K562 (cell line): ENCODE results near the gene INA. TPM values are rescaled to one million over a fixed set of nuclear protein-coding genes. Genes with fewer than 3 reads are reported as not detected.

Source experiments
- ATAC-seq: fragments of 200-7000 bp; cut with Tn5 transposase; 3 replicates; pipeline ENCODE4 v1.9.1; 2020; ENCODE audit warnings: moderate library complexity
- BruUV-seq: library from RNA; stranded (reverse); fragments of 400-500 nt; replicated peaks from 2 replicates; lab custom pipeline; 2021; lab: Mats Ljungman, UMichigan
- CTCF ChIA-PET: fragments of 300-600 bp; formaldehyde crosslinking; extraction: SDS; loops from one replicate; lab custom pipeline; 2021; ENCODE audit warnings: low intra/inter-chr PET ratio; lab: Yijun Ruan, JAX
- POLR2A ChIA-PET: fragments of 300-600, 350-650 bp; sonication (Branson Sonifier 250); formaldehyde crosslinking; extraction: SDS; loops from one replicate; lab custom pipeline; 2021; ENCODE audit warnings: antibody characterized with exemption, inconsistent platforms; lab: Yijun Ruan, JAX
- DNase-seq, 4 experiments: peaks; one replicate each; pipeline versions ENCODE4 v3.0.0 to v3.0.0-alpha.2; 2011 to 2018; ENCODE audit warnings: low spot score in 3 of 4, mixed read lengths in 3 of 4; ENCODE audit errors: extremely low read depth in 1 of 4
- FAIRE-seq: peaks from 2 replicates; lab custom pipeline; 2011; peaks lifted over from hg19 to GRCh38; lab: Jason Lieb, UNC
- H2AFZ ChIP-seq: 2 replicates; pipeline ENCODE4 v1.6.0; 2011; ENCODE audit warnings: low read depth, low read length, control low read depth, inconsistent platforms
- H3K27ac ChIP-seq: fragments of 200-600 bp; 3 replicates; pipeline ENCODE4 v1.8.0; 2011; ENCODE audit warnings: low read depth, mild to moderate bottlenecking, control low read depth, inconsistent platforms, low read length, moderate library complexity, mixed read lengths; ENCODE audit errors: extremely low read depth
- H3K27me3 ChIP-seq, 2 experiments: fragments of 300-600 bp in 1 of 2; 2 replicates in 1 of 2; 3 replicates in 1 of 2; pipeline versions ENCODE4 v1.6.0 to v1.8.0; 2011; ENCODE audit warnings: inconsistent platforms in 2 of 2, low read length in 2 of 2, mild to moderate bottlenecking in 1 of 2, mixed read lengths in 1 of 2, moderate library complexity in 1 of 2; ENCODE audit not compliant: control insufficient read depth in 2 of 2, insufficient read depth in 2 of 2
- H3K36me3 ChIP-seq: fragments of 300-600 bp; 3 replicates; pipeline ENCODE4 v1.8.0; 2011; ENCODE audit warnings: mild to moderate bottlenecking, low read length, inconsistent platforms; ENCODE audit not compliant: control insufficient read depth, insufficient read depth
- H3K4me1 ChIP-seq, 2 experiments: fragments of 200-600 bp in 1 of 2; replicated peaks in 1 of 2; 2 replicates in 1 of 2; 3 replicates in 1 of 2; pipeline versions ENCODE4 v1.5.1 to v1.8.0; 2011; ENCODE audit warnings: inconsistent platforms in 2 of 2, low read length in 2 of 2, mild to moderate bottlenecking in 1 of 2, mixed read lengths in 1 of 2, moderate library complexity in 1 of 2; ENCODE audit not compliant: control insufficient read depth in 2 of 2, insufficient read depth in 2 of 2
- H3K4me2 ChIP-seq: 2 replicates; pipeline ENCODE4 v1.6.1; 2011; ENCODE audit warnings: low read length, control low read depth, inconsistent platforms, mixed read lengths; ENCODE audit not compliant: insufficient read depth
- H3K4me3 ChIP-seq: fragments of 200-600 bp; sonication (generic), shearing (Covaris generic); 2 replicates; pipeline ENCODE4 v1.5.1; 2016; ENCODE audit warnings: control low read depth, inconsistent platforms
- H3K79me2 ChIP-seq: fragments of 200-600 bp; 3 replicates; pipeline ENCODE4 v1.8.0; 2011; ENCODE audit warnings: low read length, inconsistent platforms; ENCODE audit not compliant: control insufficient read depth, insufficient read depth
- H3K9ac ChIP-seq, 2 experiments: 2 replicates each; pipeline versions ENCODE4 v1.6.0 to v1.6.1; 2011; ENCODE audit warnings: low read depth in 2 of 2, low read length in 2 of 2, control low read depth in 1 of 2, inconsistent platforms in 1 of 2, mild to moderate bottlenecking in 1 of 2, mixed read lengths in 1 of 2; ENCODE audit not compliant: insufficient read depth in 1 of 2
- H3K9me1 ChIP-seq: one replicate; pipeline ENCODE4 v1.6.0; 2011; ENCODE audit warnings: inconsistent platforms, mild to moderate bottlenecking, low read length, moderate library complexity; ENCODE audit not compliant: control insufficient read depth, insufficient read depth
- H3K9me3 ChIP-seq: replicated peaks from 2 replicates; pipeline ENCODE4 v1.5.1; 2011; ENCODE audit warnings: low read depth, low read length, inconsistent platforms; ENCODE audit not compliant: control insufficient read depth, insufficient read depth
- H4K20me1 ChIP-seq: replicated peaks from 2 replicates; pipeline ENCODE4 v1.6.1; 2011; ENCODE audit warnings: low read length, inconsistent platforms, mixed read lengths; ENCODE audit not compliant: control insufficient read depth, insufficient read depth
- MCM3 ChIP-seq: fragments of 450-650 bp; IDR thresholded peaks from 2 replicates; pipeline ENCODE4 v1.6.1; 2016
- ZNF347 ChIP-seq: fragments of 450-650 bp; formaldehyde crosslinking; IDR thresholded peaks from 2 replicates; pipeline ENCODE4 v1.4.0; 2020; ENCODE audit warnings: low read depth, mild to moderate bottlenecking, moderate library complexity
- WGBS: fragments of 100-300 bp; shearing (Covaris generic); methylation state at CpG from one replicate; pipeline ENCODE4 v1.1.6; 2016; ENCODE audit warnings: low coverage, mixed read lengths; ENCODE audit not compliant: insufficient coverage; ENCODE audit errors: missing lambda C conversion rate; 5-methylcytosine and 5-hydroxymethylcytosine counted together
- in situ Hi-C: fragments of 300-500 bp; cut with MboI; formaldehyde crosslinking; loops from 4 replicates; pipeline ENCODE4 v1.15.0; 2018; ENCODE audit warnings: inconsistent platforms, mixed read lengths
- intact Hi-C: fragments of 100-400 bp; cut with micrococcal nuclease; formaldehyde crosslinking; loops from 2 replicates; pipeline ENCODE4 v1.14.2; 2022
- polyA plus RNA-seq, 8 experiments: library from polyadenylated mRNA; depleted of rRNA in 4 of 8; stranded (reverse) in 5 of 8; unstranded in 3 of 8; fragments of >200 nt; fragmentation: Nextera tagmentation in 2 of 8; fragmentation: Illumina TruSeq in 1 of 8; extraction: Ambion mirVana in 2 of 8; extraction: Trizol in 1 of 8; gene quantifications; 2 replicates each; pipeline versions ENCODE4 v1.2.1 to v1.2.3, GENCODE V29; 2011 to 2014; ENCODE audit warnings: inconsistent platforms in 1 of 8, missing spikeins in 1 of 8
- total RNA-seq, 7 experiments: library from RNA; depleted of rRNA in 6 of 7; stranded (reverse); fragments of >200 nt in 6 of 7; fragmentation: Illumina TruSeq in 2 of 7; extraction: Trizol in 2 of 7; gene quantifications; 2 replicates each; pipeline versions ENCODE4 v1.2.1 to v1.2.3, GENCODE V29; 2011 to 2021; ENCODE audit warnings: low replicate concordance in 1 of 7

INA gene
- total and polyA plus RNA-seq, 9 of the 15 experiments (the other 6 are each of a cell fraction or from before 2014, with no cell fraction given): not detected

GRCh38 chr10:103310197-103310596 lies 33.3 kb downstream of the INA start:
- FAIRE-seq (no peak), DNase-seq (no peak), ATAC-seq (no peak)
- no peak overlapping the region for H3K4me3 ChIP-seq
- BruUV-seq: no TSS peak
- H3K4me1 ChIP-seq: no peaks in the 10 kb centered on the region
- no peak overlapping the region for H3K9ac ChIP-seq
- no peaks in the 10 kb centered on the region for H3K79me2 ChIP-seq
- H3K27me3 ChIP-seq: no peaks in the 10 kb centered on the region
- peaks cover 66% of the 10 kb centered on the region; the same call in 2 of the 3 replicates for H3K36me3 ChIP-seq
- H3K9me3 ChIP-seq: no peaks in the 10 kb centered on the region
- in situ Hi-C loops (no loop called here), intact Hi-C loops (no loop called here)
- WGBS: no CpG with 5 or more reads among the region's 1 CpG
- no peak for TF ChIP-seq MCM3
- H2AFZ ChIP-seq: no peak overlapping the region
- ChIA-PET CTCF (no interaction called here), POLR2A (interaction anchor here (0.6 kb wide), 1 partner anchor 14 kb away, joined by 3 read pairs; no protein-coding TSS in a partner anchor)
- H3K4me2 ChIP-seq: no peak overlapping the region
- H3K9me1 ChIP-seq: no peaks in the 10 kb centered on the region
- no peaks in the 10 kb centered on the region for H4K20me1 ChIP-seq
- H3K27ac ChIP-seq: no peak overlapping the region

- Histone ChIP-seq H3K4me2 (no peak overlapping the region), H4K20me1 (no peaks in the 10 kb centered on the region), H3K9me1 (no peaks in the 10 kb centered on the region), H3K79me2 (no peaks in the 10 kb centered on the region), H3K27ac (no peak overlapping the region), H3K36me3 (peaks cover 60% of the 10 kb centered on the region; the same call in 2 of the 3 replicates), H3K9me3 (no peaks in the 10 kb centered on the region), H2AFZ (no peak overlapping the region), H3K4me3 (no peak overlapping the region), H3K9ac (no peak overlapping the region), H3K27me3 (no peaks in the 10 kb centered on the region), H3K4me1 (no peaks in the 10 kb centered on the region)
- ChIA-PET POLR2A (interaction anchor here (1.0 kb wide), 1 partner anchor 9 kb away, joined by 5 read pairs; no protein-coding TSS in a partner anchor), CTCF (no interaction called here)
- ATAC-seq (no peak), DNase-seq (no peak), FAIRE-seq (no peak)
- no TSS peak for BruUV-seq
- no peak for TF ChIP-seq ZNF347 (CRISPR knock-in tag)
- intact Hi-C loops: no loop called here
- in situ Hi-C loops: no loop called here
Measured at GRCh38 chr10:103316087-103316486, 39.1 kb downstream of the INA start.
